GM04503 (cell line): ENCODE results near the gene ADCYAP1.

ENCODE experiments used
- DNase-seq: peaks from one replicate; pipeline ENCODE4 v3.0.0-alpha.2; 2012; ENCODE audit warnings: low read depth

The ADCYAP1 gene

GRCh38 chr18:910247-910646 lies 5.6 kb downstream of the ADCYAP1 start:
- DNase-seq = no peak

- DNase-seq = no peak
Observed at GRCh38 chr18:911025-911424, 6.4 kb downstream of the ADCYAP1 start.

- no peak for DNase-seq
Observed at GRCh38 chr18:911486-911885, 6.8 kb downstream of the ADCYAP1 start.

DNA sequence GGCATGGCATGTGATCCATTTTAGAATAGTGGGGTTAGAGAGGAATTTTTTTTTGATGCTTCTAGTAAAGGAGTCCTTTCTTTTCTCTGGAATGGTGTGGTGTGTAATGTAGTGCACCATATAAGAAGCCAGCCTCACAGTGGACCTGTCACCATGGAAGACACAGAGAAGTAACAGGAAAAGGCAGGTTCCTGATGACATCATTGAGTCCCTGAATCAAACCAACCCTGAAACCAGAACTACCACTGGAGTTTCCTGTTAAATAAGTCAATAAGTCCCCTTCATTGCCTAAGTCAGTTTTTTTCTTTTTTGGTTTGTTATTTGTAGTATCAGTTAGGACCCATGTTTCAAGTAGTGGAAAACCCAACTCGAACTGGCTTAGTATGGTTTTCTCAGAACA lies 11.9 kb downstream of the ADCYAP1 start:
- DNase-seq = no peak

GRCh38 chr18:919078-919477 lies 14.4 kb downstream of the ADCYAP1 start:
- DNase-seq = no peak

DNA sequence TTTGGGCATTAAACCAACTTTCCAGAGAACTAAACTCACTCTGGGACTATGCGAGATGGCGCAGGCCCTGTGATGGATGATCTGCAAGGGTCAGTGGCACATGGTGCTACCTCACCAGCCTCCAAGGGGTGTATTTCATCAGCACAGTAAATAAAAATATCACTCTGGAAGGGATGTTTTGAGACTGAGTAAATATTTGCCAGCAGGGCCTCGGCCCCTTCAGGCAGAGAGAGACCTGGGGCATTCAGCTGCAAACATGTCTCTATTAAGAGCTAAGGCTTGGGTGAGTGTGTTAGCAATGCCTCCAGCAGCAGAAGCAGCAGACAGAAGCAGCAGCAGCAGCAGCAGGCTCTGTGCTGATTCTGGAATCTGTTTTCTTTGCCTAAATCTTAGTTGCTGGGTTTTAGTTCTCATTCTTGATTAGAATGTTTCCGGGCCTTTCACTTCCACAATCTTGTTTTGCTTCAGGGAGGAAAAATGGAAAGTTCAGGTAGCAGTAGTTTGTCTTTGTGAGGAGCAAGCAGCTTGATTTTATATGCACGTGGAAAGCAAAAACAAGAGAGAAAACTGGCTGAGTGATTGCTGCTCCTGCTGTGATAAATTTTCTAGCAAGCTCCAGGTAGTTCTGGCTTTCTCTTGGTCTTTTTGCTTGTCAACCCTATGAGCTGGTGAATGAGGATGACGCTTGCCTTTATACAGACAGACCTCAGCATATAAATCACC lies 18.6 kb downstream of the ADCYAP1 start:
- DNase-seq = no peak

DNA sequence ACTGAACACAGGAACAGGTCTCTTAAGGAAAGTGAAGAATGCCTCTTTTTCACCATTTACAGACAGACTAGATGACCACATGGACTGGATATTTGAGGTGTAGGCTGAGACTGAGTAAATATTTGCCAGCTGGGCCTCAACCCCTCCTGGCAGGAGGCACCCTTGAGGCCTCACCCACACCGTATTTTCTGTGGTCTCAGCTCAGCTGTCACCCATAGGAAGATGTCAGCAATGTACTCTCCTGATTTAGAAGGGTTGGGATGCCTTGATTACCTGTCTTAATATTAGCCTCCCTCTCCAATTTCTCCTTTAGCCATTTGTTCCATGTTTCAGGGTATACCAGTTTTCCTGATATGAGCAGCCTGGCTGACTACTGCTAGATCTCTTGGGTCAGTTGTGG lies 20.3 kb downstream of the ADCYAP1 start:
- no peak for DNase-seq

DNA sequence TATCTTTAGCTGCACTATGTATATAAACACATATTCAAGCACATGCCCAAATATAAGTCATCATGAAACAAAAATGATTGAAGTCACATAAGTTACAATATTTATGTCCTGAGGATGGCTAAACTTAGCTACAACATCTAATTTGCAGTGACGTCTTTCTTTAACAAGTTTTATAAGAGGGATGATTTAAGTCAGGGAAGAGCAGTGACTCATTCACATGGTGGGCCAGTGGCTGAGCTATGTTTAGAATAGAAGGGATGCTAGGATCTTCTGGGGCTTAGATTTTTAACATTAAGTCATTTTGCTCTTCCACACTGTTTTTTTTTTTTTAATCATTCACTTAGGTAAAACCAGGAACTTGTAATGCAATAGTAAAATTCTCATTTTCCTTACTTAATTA lies 22.3 kb downstream of the ADCYAP1 start:
- no peak for DNase-seq

DNA sequence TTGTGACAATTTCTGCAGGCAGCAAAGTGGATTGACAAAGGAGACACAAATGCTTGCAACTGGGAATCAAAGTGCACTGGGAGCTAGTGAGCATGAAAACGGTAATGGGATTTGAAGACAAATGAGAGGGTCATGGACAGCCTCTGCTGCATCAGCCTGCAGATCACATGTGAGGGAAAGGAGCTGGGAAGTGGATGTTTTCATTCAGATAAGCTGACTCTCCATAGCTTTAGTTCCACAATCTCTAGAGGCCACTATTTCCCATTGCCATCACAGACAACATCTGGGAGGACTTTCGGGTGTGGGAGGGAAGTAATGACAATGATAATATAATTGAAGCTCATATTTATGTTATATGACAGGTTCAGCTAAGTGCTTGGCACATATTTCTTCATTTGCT lies 28.4 kb downstream of the ADCYAP1 start:
- DNase-seq = no peak

DNA sequence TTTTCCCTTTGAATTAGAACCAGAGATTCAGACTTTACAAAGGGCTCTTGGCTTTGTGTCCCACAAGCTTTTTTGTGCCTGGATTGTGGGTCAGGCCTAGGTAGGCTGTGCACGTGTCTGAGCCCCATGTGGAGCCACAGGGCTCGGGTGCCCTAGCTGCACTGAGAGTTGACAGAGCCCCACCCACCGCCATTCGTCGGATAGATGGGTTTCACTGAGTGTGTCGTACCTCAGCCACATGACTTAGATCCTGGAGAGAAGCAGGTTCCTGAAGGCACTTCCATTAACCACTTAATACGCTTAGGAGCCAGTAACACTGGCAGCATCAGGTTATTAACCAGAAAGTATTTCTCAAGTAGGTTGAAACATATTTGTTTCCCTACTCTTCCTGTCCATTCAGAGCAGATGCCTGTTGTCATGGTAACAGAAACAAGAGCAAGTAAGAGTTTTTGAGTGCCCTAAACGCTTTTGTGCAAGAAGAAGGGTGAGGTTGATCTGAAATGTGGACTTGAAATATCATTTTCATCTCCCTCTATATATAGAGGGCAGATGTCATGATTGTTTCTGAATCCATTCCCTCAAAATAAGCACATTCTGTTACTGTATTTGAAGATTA lies 30.0 kb downstream of the ADCYAP1 start:
- DNase-seq = no peak

- DNase-seq = no peak
Observed at GRCh38 chr18:936941-937340, 32.3 kb downstream of the ADCYAP1 start.

DNA sequence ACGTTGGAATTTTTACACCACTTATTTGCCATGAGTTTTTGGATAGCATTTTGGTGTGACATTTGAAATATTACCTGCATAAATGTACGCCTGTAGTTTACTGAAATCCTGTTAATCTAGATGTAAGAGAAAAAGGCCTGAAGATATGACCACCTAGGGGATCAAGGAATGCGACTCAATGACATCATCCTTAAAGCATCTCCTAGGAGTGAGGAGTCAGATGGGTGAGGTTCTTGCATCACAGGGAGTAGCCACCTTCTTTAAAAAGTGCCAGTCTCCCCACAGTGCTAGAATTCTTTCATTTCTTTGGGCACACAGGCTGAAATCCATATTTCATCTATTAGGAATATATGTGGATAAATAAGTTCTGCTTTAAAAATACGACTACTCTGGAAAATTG lies 34.5 kb downstream of the ADCYAP1 start:
- no peak for DNase-seq

- no peak for DNase-seq
Observed at GRCh38 chr18:939958-940357, 35.3 kb downstream of the ADCYAP1 start.

- DNase-seq = no peak
Observed at GRCh38 chr18:941331-941730, 36.7 kb downstream of the ADCYAP1 start.

DNA sequence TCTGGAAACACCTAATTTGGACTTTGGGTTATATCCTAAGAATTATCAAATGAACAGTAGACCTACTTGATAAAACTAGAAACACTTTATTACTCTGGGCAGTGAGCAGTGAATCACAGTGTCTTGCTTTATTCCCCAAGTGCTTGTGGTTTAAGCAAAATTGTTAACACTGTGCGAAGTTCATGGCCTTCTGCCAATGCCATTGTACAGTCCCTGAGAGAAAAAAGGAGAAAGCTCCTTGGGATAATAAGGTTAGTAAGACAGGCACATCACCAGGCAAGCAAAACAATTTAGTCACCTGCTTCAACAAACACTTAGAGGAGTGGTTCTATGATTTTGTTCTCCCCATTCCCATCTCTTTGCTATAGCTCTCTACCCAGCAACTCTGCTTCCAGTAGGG lies 39.8 kb downstream of the ADCYAP1 start:
- peak; percentile 47 for DNase-seq

GRCh38 chr18:949724-950631 lies 45.3 kb downstream of the ADCYAP1 start:
- no peak for DNase-seq

- DNase-seq = no peak
Observed at GRCh38 chr18:950882-951495, 46.3 kb downstream of the ADCYAP1 start.

DNA sequence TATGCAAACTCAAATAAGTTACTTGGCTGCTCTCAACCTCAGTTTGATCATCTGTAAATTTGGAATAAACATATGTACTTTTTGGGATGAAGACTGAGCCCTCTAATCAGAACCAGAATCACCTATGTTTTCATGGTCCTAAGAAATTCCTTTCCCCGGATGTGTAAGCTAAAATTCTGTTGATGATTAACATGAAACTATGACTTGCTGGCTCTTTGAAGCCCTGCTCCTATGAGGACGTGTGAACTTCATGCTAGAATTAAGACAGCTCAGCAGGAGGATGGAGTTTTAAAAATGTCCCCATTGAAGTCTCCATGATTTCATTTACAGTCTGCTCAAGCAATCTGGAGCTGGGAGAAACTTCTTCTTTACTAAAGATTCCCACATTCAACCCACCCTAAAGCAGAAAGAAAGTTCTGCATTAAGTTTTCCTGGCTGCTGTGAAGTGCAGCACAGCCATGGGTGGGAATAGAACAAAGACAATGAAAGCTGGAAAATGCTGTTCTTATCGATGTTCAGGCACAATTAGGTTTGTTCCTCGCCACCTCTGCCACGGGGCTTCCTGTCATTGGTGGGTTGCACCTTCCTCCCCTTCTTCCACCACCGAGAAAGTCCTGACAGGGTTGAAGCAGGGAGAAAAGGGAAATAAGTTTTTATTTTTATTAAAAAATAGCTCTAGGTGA lies 50.9 kb downstream of the ADCYAP1 start:
- DNase-seq = no peak

- DNase-seq = no peak
Observed at GRCh38 chr18:957829-958228, 53.2 kb downstream of the ADCYAP1 start.

GRCh38 chr18:959854-960253 lies 55.2 kb downstream of the ADCYAP1 start:
- DNase-seq = no peak
